Esophagus muscularis mucosa (tissue), 4 donors: ENCODE data around the gene TPSAB1. TPM values are rescaled to one million over a fixed set of nuclear protein-coding genes. Genes with fewer than 3 reads are reported as not detected.

Source experiments
- DNase-seq: peaks from one replicate; pipeline ENCODE4 v3.0.0-alpha.2; 2017; ENCODE audit errors: extremely low spot score
- H3K27ac ChIP-seq, 4 donors: fragments of 200-600 bp; sonication (generic); replicated peaks in 1 of 4; 1 replicate in 3 of 4; 2 replicates in 1 of 4; pipeline ENCODE4 v1.5.1; 2016 to 2019; ENCODE audit warnings: mild to moderate bottlenecking in 1 of 4
- H3K27me3 ChIP-seq, 4 donors: fragments of 200-600 bp; sonication (generic); one replicate each; pipeline versions ENCODE4 v1.5.1 to v1.6.0; 2016 to 2019
- H3K36me3 ChIP-seq, 4 donors: fragments of 200-600 bp; sonication (generic); one replicate each; pipeline ENCODE4 v1.5.1; 2016 to 2019
- H3K4me1 ChIP-seq, 4 donors: fragments of 200-600 bp; sonication (generic); one replicate each; pipeline ENCODE4 v1.5.1; 2016 to 2019
- H3K4me3 ChIP-seq, 4 donors: fragments of 200-600 bp; sonication (generic); 1 replicate in 2 of 4; 2 replicates in 2 of 4; pipeline ENCODE4 v1.5.1; 2016 to 2019; ENCODE audit warnings: mild to moderate bottlenecking in 4 of 4, moderate library complexity in 1 of 4
- H3K9me3 ChIP-seq, 4 donors: fragments of 200-600 bp; sonication (generic); 1 replicate in 3 of 4; 2 replicates in 1 of 4; pipeline ENCODE4 v1.5.1; 2016 to 2019
- EP300 ChIP-seq: sonication (generic); formaldehyde crosslinking; IDR thresholded peaks from one replicate; pipeline ENCODE4 v1.6.1; 2017; ENCODE audit warnings: antibody characterized with exemption
- POLR2A ChIP-seq: fragments of 450-650 bp; IDR thresholded peaks from one replicate; pipeline ENCODE4 v1.6.1; 2017; ENCODE audit warnings: antibody characterized with exemption, moderate library complexity, mild to moderate bottlenecking, low read depth
- POLR2AphosphoS5 ChIP-seq, 2 donors: sonication (generic); formaldehyde crosslinking; IDR thresholded peaks; one replicate each; pipeline ENCODE4 v1.6.1; 2017; ENCODE audit warnings: antibody characterized with exemption in 2 of 2
- WGBS: methylation state at CpG from one replicate; pipeline ENCODE4 v1.1.5; 2018; 5-methylcytosine and 5-hydroxymethylcytosine counted together
- intact Hi-C: fragments of 100-400 bp; cut with DNase I; formaldehyde crosslinking; loops from one replicate; pipeline ENCODE4 v1.15.1; 2023
- total RNA-seq, 4 donors: library from RNA; depleted of rRNA; stranded (reverse); fragments of >200 nt; gene quantifications; one replicate each; pipeline versions ENCODE4 v1.1.0 to v1.2.1, GENCODE V29; 2016
- TF ChIP-seq, protein P1 (sequence below), 3 experiments: fragments of 200-600 bp in 2 of 3; fragments of 450-650 bp in 1 of 3; sonication (generic) in 2 of 3; IDR thresholded peaks; one replicate each; pipeline ENCODE4 v1.5.1; 2017 to 2019; ENCODE audit warnings: antibody characterized with exemption in 3 of 3, mild to moderate bottlenecking in 2 of 3, moderate library complexity in 1 of 3

TPSAB1 gene
- total RNA-seq, 4 donors from 2014 or later, result 15.6 to 237 (median 126) TPM

DNA sequence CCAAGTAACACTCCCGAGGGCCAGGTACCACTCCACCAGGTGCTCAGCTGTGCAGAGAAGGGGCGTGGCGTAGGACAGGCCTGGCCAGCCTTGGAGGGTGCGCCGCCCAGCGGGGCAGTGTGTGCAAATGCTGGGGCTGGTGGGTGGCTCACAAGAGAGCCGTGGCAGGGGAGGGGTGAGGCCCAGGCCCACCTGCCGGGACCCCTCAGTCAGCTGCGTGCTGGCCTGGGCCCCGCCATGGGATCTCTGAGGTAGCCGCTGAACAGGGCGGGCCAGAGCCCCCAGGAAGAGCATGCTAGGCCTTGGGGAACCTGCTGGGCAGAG lies 24.2 kb upstream of the TPSAB1 start:
- WGBS, result 79% methylated on average over 7 of the region's 12 CpGs
- peaks cover 3 to 100% (median 95%) of the 10 kb centered on the region in 4 donors for H3K36me3 ChIP-seq
- peaks cover 0 to 9% (median 4%) of the 10 kb centered on the region in 4 donors for H3K4me1 ChIP-seq
- H3K27ac ChIP-seq, result no peak overlapping the region
- H3K9me3 ChIP-seq, result no peaks in the 10 kb centered on the region
- no peak for DNase-seq
- no peaks in the 10 kb centered on the region for H3K27me3 ChIP-seq
- TF ChIP-seq EP300 (no peak), POLR2AphosphoS5 (IDR thresholded peaks at IDR 0.05) (no peak), POLR2A (no peak)
- TF ChIP-seq, protein P1, sequence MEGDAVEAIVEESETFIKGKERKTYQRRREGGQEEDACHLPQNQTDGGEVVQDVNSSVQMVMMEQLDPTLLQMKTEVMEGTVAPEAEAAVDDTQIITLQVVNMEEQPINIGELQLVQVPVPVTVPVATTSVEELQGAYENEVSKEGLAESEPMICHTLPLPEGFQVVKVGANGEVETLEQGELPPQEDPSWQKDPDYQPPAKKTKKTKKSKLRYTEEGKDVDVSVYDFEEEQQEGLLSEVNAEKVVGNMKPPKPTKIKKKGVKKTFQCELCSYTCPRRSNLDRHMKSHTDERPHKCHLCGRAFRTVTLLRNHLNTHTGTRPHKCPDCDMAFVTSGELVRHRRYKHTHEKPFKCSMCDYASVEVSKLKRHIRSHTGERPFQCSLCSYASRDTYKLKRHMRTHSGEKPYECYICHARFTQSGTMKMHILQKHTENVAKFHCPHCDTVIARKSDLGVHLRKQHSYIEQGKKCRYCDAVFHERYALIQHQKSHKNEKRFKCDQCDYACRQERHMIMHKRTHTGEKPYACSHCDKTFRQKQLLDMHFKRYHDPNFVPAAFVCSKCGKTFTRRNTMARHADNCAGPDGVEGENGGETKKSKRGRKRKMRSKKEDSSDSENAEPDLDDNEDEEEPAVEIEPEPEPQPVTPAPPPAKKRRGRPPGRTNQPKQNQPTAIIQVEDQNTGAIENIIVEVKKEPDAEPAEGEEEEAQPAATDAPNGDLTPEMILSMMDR (IDR thresholded peaks at IDR 0.05), result no peak
- H3K4me3 ChIP-seq, result no peak overlapping the region
- intact Hi-C loops, result no loop called here

DNA sequence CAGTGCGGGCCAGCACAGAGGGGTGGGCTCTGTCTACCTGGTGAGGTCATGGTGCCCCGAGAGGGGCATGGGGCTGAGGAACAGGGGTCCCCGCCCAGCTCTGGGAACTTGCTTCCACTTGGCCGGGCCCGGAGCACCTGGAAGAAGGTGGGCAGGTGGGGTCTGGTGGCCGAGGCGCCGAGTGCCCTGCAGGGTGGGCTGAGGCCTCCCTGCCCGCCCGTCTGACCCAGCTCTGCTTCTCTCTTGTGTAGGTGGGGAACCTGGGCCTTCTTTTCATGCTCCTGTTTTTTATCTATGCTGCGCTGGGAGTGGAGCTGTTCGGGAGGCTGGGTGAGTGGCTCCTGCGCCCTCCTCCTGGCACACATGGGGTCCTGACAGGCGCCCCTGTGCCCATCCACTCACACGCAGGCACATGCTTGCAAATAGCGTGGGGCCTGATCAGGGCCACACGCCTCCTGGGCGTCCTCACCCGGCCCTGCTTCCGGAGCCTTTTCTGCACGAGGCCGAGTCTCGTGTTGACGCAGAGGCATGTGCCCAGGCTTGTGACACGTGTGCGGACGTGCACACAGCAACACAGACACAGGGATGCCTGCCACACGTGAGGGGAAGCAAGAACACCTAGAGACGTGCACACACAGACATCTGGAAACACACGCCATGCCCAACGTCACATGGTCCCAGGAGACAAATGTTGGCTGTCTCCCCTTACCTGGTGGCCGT lies 23.7 kb upstream of the TPSAB1 start:
- Histone ChIP-seq H3K36me3 (peaks cover 3 to 98% (median 91%) of the 10 kb centered on the region in 4 donors), H3K27me3 (no peaks in the 10 kb centered on the region), H3K27ac (no peak overlapping the region), H3K4me1 (peaks cover 0 to 12% (median 5%) of the 10 kb centered on the region in 4 donors), H3K9me3 (no peaks in the 10 kb centered on the region), H3K4me3 (no peak overlapping the region)
- 79% methylated on average over 19 of the region's 32 CpGs for WGBS
- intact Hi-C loops, result no loop called here
- TF ChIP-seq POLR2AphosphoS5 (IDR thresholded peaks at IDR 0.05) (no peak), POLR2A (no peak), EP300 (no peak)
- TF ChIP-seq, protein P1 (IDR thresholded peaks at IDR 0.05), result no peak
- no peak for DNase-seq

DNA sequence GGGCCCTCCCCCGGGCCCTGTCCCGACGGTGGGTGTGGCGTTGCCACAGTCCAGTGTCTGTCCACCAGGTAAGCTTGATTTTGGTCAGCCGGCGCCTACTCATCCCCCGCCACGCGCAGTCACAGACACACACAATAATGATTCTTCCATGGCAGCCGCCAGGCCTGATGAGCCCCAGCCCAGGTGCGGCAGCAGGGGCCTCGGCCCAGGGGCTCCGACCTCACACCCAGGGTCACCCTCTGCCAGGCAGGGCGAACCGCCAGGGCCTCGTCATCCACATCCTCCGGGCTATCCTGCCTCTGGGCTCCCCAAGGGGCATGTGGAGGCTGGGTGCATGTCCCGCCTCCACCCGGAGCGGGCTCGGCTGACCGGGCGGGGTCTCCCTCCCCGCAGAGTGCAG lies 23.0 kb upstream of the TPSAB1 start:
- intact Hi-C loops, result no loop called here
- H3K36me3 ChIP-seq, result peaks cover 3 to 97% (median 84%) of the 10 kb centered on the region in 4 donors

DNA sequence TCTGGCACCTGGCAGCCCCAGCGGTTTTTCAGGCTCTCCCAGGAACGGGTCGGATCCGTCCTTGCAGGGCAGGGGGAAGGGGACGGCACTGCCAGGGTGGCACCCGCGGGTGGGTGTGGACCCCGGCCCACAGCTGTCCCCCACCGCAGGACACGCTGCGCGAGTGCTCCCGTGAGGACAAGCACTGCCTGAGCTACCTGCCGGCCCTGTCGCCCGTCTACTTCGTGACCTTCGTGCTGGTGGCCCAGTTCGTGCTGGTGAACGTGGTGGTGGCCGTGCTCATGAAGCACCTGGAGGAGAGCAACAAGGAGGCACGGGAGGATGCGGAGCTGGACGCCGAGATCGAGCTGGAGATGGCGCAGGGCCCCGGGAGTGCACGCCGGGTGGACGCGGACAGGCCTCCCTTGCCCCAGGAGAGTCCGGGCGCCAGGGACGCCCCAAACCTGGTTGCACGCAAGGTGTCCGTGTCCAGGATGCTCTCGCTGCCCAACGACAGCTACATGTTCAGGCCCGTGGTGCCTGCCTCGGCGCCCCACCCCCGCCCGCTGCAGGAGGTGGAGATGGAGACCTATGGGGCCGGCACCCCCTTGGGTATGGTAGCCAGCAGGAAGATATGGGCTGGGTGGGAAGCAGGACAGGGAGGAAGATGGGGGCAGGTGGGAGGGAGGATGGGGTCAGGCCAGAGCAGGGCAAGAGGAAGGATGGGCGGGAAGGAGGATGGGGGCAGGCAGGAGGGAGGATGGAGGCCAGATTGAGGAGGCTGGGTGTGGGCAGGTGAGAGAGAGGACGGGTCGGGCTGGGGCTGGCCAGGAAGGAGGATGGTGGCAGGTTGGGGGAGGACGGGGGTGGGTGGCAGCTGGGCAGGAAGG lies 22.2 kb upstream of the TPSAB1 start:
- H3K4me1 ChIP-seq, result peaks cover 0 to 12% (median 5%) of the 10 kb centered on the region in 4 donors
- 88% methylated on average over 45 of the region's 49 CpGs for WGBS
- no peaks in the 10 kb centered on the region for H3K9me3 ChIP-seq
- no peak overlapping the region for H3K27ac ChIP-seq
- no peak overlapping the region for H3K4me3 ChIP-seq
- no peak for TF ChIP-seq POLR2A
- TF ChIP-seq, protein P1 (IDR thresholded peaks at IDR 0.05), result no peak
- TF ChIP-seq EP300, result no peak
- no peak for TF ChIP-seq POLR2AphosphoS5 (IDR thresholded peaks at IDR 0.05)
- H3K27me3 ChIP-seq, result no peaks in the 10 kb centered on the region
- intact Hi-C loops, result no loop called here
- no peak for DNase-seq
- H3K36me3 ChIP-seq, result peaks cover 0 to 93% (median 76%) of the 10 kb centered on the region in 4 donors

More for the DNA sequence above, 23.0 kb upstream of the TPSAB1 start:
- no peaks in the 10 kb centered on the region for H3K27me3 ChIP-seq
- no peak for DNase-seq
- peaks cover 0 to 12% (median 5%) of the 10 kb centered on the region in 4 donors for H3K4me1 ChIP-seq
- H3K9me3 ChIP-seq, result no peaks in the 10 kb centered on the region
- 84% methylated on average over 18 of the region's 24 CpGs for WGBS
- TF ChIP-seq EP300 (no peak), POLR2AphosphoS5 (IDR thresholded peaks at IDR 0.05) (no peak), POLR2A (no peak)
- TF ChIP-seq, protein P1 (IDR thresholded peaks at IDR 0.05), result no peak
- H3K27ac ChIP-seq, result no peak overlapping the region
- no peak overlapping the region for H3K4me3 ChIP-seq
